HUES48 (cell line): ENCODE data around the gene BMP6.
A peak's percentile ranks its signal among the peaks of the same experiment; 100 is the strongest.

Source experiments
- H3K27ac ChIP-seq: one replicate; pipeline ENCODE4 v1.7.0; 2013; ENCODE audit warnings: low read depth, low read length, inconsistent platforms
- H3K27me3 ChIP-seq: 2 replicates; pipeline ENCODE4 v1.6.1; 2013; ENCODE audit warnings: mild to moderate bottlenecking, low read length; ENCODE audit not compliant: control insufficient read depth, insufficient read depth
- H3K36me3 ChIP-seq: 2 replicates; pipeline ENCODE4 v1.6.1; 2013; ENCODE audit warnings: low read length; ENCODE audit not compliant: control insufficient read depth, insufficient read depth
- H3K4me1 ChIP-seq: 2 replicates; pipeline ENCODE4 v1.6.1; 2013; ENCODE audit warnings: mild to moderate bottlenecking, low read length; ENCODE audit not compliant: control insufficient read depth, insufficient read depth
- H3K4me3 ChIP-seq: 2 replicates; pipeline ENCODE4 v1.5.1; 2013; ENCODE audit warnings: mild to moderate bottlenecking, low read depth, low read length
- H3K9ac ChIP-seq: 2 replicates; pipeline ENCODE4 v1.6.1; 2013; ENCODE audit warnings: mild to moderate bottlenecking, low read depth, low read length, moderate library complexity
- H3K9me3 ChIP-seq: 2 replicates; pipeline ENCODE4 v1.6.1; 2013; ENCODE audit warnings: low read length; ENCODE audit not compliant: control insufficient read depth, insufficient read depth

Gene BMP6

DNA sequence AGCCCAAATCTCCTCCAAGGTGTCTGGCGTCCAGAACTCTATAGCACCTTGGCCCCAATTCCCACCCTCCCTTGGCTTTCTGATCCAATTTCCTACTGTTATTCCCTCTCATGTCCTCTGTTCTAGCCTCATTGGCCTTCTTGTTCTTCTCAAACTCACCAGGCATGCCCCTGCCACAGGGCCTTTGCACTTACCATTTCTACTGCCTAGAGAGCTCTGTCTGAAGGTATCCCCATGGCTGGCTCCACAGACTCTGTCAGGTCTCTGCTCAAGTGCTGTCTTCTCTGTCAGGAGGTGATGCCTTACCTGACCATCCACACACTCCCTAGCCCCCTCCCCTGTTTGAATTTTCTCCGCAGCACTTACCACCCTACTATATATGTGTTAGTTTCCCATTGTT is 5.6 kb upstream of the BMP6 start:
- Histone ChIP-seq H3K27me3 (peaks cover 28% of the 10 kb centered on the region), H3K36me3 (no peaks in the 10 kb centered on the region), H3K9me3 (no peaks in the 10 kb centered on the region), H3K27ac (no peak overlapping the region), H3K4me3 (no peak overlapping the region), H3K4me1 (peaks cover under 1% of the 10 kb centered on the region), H3K9ac (no peak overlapping the region)

DNA sequence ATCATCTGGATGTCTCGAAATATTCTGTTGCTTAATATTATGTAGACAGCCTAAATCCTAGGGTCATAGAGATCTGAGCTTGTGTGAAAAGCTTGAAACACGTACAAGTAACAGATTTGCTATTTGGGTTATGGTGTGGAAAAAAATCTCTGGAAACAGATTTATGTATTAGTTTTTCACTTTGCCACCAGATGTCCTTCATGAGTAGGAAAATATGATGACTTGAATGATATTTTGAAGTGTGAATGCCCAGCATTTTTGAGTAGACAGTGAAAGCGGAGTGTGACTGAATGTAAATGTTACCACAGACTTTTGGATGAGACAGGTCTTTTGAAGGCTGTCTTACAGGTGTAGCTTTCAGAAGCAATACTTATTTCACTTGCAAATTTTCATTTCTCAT is 4.2 kb upstream of the BMP6 start:
- Histone ChIP-seq H3K27me3 (peaks cover 41% of the 10 kb centered on the region), H3K4me3 (no peak overlapping the region), H3K4me1 (peaks cover 4% of the 10 kb centered on the region), H3K9me3 (no peaks in the 10 kb centered on the region), H3K36me3 (no peaks in the 10 kb centered on the region), H3K27ac (no peak overlapping the region), H3K9ac (no peak overlapping the region)

DNA sequence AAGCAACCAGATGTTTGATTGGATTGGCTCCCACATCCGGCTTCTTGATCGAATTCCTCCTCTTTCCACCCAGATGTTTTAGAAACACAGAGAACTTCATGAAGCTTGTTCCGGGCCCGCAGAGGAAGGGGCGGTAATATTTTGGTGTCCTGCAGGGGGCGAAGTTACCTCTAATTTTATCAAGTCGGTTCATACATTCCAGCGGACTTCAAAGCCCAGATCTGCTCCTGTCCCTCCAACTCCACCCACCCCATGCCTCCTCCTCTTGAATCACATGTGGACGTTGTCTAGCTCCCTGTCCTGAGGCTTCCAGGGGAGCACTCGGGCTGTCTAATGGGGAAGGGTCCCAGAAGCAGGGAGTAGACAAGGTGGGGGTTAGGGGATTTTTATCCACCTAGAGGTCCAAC is 2.9 kb upstream of the BMP6 start:
- H3K27me3 ChIP-seq, result peaks cover 55% of the 10 kb centered on the region
- no peak overlapping the region for H3K9ac ChIP-seq
- peaks cover 10% of the 10 kb centered on the region for H3K4me1 ChIP-seq

DNA sequence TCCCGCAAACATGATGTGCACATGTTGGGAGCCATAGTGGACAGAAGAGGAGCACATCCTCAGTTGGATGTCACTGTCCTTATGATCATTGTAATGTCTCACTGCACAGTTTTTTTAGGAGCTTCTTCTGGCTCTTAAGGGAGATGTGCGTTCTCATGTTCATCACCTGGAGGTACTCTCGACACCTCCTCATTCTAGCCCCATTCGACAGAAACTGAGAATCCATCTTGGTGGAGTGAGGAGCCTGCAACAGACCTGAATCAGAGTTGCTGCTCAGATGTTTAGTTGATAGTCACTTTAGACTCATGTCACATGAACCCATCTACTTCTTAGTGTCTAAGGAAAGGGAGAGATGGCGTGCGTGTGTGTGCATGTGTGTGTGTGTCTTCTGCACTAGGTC is 2.3 kb upstream of the BMP6 start:
- H3K36me3 ChIP-seq, result no peaks in the 10 kb centered on the region
- H3K27me3 ChIP-seq, result peaks cover 60% of the 10 kb centered on the region
- no peak overlapping the region for H3K9ac ChIP-seq
- no peak overlapping the region for H3K4me3 ChIP-seq
- H3K4me1 ChIP-seq, result peaks cover 15% of the 10 kb centered on the region
- no peaks in the 10 kb centered on the region for H3K9me3 ChIP-seq
- H3K27ac ChIP-seq, result no peak overlapping the region

More for the DNA sequence above, 2.9 kb upstream of the BMP6 start:
- H3K4me3 ChIP-seq, result no peak overlapping the region
- H3K36me3 ChIP-seq, result no peaks in the 10 kb centered on the region
- H3K9me3 ChIP-seq, result no peaks in the 10 kb centered on the region
- no peak overlapping the region for H3K27ac ChIP-seq

DNA sequence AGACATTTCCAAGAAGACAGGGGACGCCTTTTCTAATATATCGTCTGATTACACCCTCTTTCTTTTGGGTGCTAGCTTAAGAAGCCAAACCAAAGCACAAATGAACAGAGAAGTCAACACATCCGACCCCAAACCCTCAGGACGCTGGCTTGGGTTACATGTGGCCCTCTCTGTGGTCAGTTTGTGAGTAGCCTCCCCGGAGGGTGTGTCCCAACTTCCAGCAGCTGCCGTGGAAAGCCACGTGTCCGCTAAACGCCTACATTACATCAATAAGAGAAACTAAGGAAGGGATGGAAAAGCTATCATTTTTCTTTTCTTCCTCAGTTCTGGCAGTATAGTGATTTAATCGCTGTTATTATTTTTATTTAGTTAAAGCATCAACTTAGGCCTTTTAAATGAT is 487 bp upstream of the BMP6 start:
- Histone ChIP-seq H3K27me3 (peaks cover 79% of the 10 kb centered on the region), H3K27ac (no peak overlapping the region), H3K9ac (no peak overlapping the region), H3K36me3 (no peaks in the 10 kb centered on the region), H3K4me3 (peak overlapping the region; percentile 74), H3K4me1 (peaks cover 25% of the 10 kb centered on the region), H3K9me3 (no peaks in the 10 kb centered on the region)

DNA sequence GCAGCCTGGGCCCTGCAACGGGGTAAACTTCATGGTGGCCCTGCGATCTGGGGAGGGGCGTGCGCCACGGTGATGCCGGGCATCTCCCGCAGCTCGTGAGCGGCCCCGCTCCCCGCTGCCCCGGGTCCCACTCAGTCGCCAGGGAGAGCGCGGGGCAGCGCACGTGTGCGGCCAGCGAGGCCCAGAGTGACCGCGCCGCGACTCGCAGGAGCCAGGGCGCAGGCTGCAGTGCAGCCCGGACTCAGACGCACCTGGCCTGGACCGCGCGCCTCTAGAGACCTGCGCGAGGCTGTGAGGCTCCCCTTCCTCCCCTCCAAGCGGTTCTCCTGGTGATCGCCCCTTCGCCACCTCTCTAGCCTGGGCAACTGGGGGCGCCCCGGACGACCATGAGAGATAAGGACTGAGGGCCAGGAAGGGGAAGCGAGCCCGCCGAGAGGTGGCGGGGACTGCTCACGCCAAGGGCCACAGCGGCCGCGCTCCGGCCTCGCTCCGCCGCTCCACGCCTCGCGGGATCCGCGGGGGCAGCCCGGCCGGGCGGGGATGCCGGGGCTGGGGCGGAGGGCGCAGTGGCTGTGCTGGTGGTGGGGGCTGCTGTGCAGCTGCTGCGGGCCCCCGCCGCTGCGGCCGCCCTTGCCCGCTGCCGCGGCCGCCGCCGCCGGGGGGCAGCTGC is 652 bp downstream of the BMP6 start:
- Histone ChIP-seq H3K27ac (no peak overlapping the region), H3K27me3 (peaks cover 88% of the 10 kb centered on the region), H3K9me3 (no peaks in the 10 kb centered on the region), H3K36me3 (no peaks in the 10 kb centered on the region), H3K9ac (no peak overlapping the region), H3K4me1 (peaks cover 32% of the 10 kb centered on the region), H3K4me3 (peak overlapping the region; percentile 74)

DNA sequence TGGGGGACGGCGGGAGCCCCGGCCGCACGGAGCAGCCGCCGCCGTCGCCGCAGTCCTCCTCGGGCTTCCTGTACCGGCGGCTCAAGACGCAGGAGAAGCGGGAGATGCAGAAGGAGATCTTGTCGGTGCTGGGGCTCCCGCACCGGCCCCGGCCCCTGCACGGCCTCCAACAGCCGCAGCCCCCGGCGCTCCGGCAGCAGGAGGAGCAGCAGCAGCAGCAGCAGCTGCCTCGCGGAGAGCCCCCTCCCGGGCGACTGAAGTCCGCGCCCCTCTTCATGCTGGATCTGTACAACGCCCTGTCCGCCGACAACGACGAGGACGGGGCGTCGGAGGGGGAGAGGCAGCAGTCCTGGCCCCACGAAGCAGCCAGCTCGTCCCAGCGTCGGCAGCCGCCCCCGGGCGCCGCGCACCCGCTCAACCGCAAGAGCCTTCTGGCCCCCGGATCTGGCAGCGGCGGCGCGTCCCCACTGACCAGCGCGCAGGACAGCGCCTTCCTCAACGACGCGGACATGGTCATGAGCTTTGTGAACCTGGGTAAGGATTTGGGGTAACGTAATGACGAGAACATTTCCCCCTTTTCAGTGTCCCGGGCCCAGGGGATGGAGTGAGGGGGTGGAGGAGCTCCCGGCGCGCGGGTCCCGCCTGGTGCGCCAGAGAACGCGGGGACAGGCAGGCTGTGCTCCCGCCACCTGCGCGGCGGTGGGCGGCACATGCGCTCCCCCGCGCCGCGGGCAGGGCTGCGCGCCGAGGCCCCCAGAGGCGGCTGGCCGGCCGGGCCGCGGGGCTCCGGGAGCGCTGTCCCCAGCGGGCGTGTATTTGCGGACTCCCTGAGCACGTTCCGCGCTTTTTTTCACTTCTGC is 1.4 kb downstream of the BMP6 start:
- Histone ChIP-seq H3K9ac (no peak overlapping the region), H3K27me3 (peaks cover 91% of the 10 kb centered on the region), H3K4me1 (peaks cover 40% of the 10 kb centered on the region)

DNA sequence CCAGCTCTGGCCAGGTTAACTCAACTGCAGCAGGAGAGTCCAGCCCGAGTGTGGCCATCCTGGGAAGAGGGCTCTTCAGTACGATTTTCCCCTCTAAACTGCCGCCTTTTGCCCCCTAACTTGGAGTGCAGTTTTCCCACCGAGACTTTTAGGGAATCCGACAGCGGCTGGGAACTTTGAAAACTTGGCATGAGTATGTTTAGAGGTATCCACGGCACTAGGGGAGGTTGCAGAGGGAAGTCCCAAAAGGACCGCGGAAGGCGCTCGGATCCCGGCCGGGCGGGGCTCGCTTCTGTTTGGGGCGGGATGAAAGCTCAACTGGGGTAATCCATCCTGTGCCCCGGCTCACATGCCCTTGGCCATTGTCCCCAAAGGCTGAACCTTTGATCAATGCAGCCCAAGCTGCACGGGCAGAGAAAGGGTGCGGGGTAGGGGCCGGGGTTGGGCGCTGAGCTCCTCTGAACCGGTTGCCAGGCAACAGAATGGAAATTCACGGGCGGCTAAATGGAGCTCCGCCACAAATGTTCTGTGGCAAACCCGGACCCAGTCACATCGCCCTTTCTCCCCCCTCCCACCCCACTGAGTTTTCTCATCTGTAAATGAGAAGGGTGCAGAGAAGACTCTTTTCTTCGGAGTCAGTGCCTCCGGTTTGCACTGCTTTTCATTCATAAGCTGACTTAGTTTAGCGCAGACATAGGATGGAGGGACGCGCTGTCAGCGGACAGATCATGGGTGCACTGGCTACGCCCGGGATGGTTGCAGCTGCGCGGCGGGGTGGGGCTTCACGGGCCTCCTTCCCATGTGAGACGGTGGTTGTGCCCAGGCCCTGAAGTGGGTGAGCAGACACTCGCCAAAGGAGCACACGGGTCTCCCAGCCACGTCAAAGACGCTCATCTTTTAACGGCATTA is 2.3 kb downstream of the BMP6 start:
- H3K9ac ChIP-seq, result no peak overlapping the region
- peak overlapping the region; percentile 74 for H3K4me3 ChIP-seq
- no peaks in the 10 kb centered on the region for H3K9me3 ChIP-seq
- no peaks in the 10 kb centered on the region for H3K36me3 ChIP-seq
- H3K27me3 ChIP-seq, result peaks cover 86% of the 10 kb centered on the region
- peaks cover 44% of the 10 kb centered on the region for H3K4me1 ChIP-seq
- no peak overlapping the region for H3K27ac ChIP-seq

More for the DNA sequence above, 1.4 kb downstream of the BMP6 start:
- Histone ChIP-seq H3K27ac (no peak overlapping the region), H3K4me3 (peak overlapping the region; percentile 74), H3K36me3 (no peaks in the 10 kb centered on the region), H3K9me3 (no peaks in the 10 kb centered on the region)

DNA sequence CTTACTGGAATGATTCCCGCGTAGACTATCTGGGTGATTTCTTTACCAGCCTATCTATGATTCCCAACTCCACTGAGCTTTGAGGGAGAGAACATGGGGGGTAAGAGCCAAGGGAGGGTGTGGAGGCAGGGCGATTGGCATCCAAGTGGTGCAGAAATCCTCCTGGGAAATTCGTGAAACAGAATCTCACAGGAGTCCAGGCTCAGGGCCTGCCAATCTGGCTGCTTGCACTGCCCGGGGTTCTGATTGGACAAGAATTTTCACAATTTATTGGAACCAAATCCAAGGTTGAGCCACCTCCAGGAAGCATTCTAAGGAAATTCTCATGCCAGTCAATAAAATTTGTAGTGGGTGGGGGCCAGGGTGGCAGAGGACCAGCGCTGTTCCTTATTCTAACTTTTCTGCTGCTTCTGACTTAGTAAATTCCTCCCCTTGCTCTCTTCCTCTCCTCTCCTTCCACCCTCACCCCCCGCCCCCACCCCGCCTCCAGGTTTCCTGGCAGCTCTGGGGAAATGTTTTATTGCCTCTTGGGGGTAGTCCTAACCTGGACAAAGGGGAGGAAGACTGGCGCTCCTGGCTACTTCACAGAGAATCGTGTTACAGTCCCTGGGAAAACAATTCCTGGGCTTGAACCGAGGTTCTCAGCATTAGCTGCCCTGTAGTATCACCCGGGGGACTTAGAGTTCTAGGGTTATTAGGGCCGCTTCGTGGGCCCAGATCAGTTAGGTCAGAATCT is 3.1 kb downstream of the BMP6 start:
- H3K9me3 ChIP-seq, result no peaks in the 10 kb centered on the region
- H3K36me3 ChIP-seq, result no peaks in the 10 kb centered on the region
- H3K4me1 ChIP-seq, result peaks cover 44% of the 10 kb centered on the region
- peaks cover 78% of the 10 kb centered on the region for H3K27me3 ChIP-seq
- H3K4me3 ChIP-seq, result peak overlapping the region; percentile 74
- no peak overlapping the region for H3K9ac ChIP-seq
- H3K27ac ChIP-seq, result no peak overlapping the region

DNA sequence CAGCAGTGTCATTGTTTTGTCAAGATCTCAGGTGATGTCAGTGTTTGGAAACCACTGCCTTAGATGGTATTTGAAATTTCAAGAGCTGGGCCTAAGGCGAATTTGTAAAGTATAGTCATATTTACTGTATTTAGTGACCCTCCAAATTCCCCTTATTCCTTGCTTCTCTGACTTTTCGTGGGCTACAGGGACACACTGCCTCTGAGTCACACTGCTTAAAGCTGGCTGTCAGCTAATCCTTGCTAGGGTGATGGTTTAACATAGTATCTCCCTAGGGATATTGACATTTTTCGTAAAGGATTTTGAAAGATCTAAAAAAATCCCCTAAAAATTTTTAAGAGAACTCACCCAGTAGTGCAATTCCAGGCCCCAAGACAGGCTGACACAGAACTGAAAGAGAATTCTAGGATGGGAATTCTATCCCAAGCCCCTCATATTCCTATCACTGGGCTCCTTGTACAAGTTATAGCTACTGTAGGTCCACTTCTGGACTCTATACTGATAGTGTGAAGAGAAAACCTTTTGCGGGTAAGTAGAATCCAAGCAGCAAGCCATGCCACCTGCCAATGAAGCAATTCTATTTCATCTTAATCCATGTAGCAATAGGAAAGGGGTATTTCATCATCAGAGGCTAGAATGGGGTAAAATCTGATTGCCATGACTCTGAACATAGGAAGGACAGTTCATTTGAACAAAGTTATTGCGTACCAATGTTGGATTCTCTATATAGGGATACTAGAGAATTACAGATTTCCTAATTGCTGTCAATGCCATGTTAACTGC is 4.3 kb downstream of the BMP6 start:
- Histone ChIP-seq H3K36me3 (no peaks in the 10 kb centered on the region), H3K9me3 (no peaks in the 10 kb centered on the region), H3K4me3 (no peak overlapping the region), H3K27ac (no peak overlapping the region), H3K27me3 (peaks cover 66% of the 10 kb centered on the region), H3K9ac (no peak overlapping the region), H3K4me1 (peaks cover 44% of the 10 kb centered on the region)
